Stimulated activated CD8-positive, alpha-beta memory T cell treated with anti-CD3 and anti-CD28 coated beads, Interleukin-4, amount 100 ng/mL, for 1 hour (primary cell): ENCODE results near the gene AVP.
"Not testable (repeated sequence)": the region's sequence is repeated elsewhere in the genome, so short reads cannot be mapped to it uniquely, and the experiment has no call there.

Experiments
- DNase-seq, 2 donors: peaks; one replicate each; pipeline ENCODE4 v3.0.0-alpha.2; 2020; ENCODE audit warnings: low read depth in 2 of 2, low spot score in 1 of 2

Gene AVP

GRCh38 chr20:3082955-3083952, 1.3 kb downstream of the AVP start:
- no peak for DNase-seq

- DNase-seq, result no peak
Measured at GRCh38 chr20:3082306-3082951, 2.1 kb downstream of the AVP start.

- no peak for DNase-seq
Measured at GRCh38 chr20:3081641-3082040, 2.9 kb downstream of the AVP start.

GRCh38 chr20:3080939-3081388, 3.6 kb downstream of the AVP start:
- DNase-seq, result no peak

- no peak for DNase-seq
Measured at GRCh38 chr20:3077618-3078134, 6.8 kb downstream of the AVP start.

GRCh38 chr20:3075315-3075714, 9.2 kb downstream of the AVP start:
- not testable (repeated sequence) for DNase-seq

GRCh38 chr20:3074812-3075211, 9.7 kb downstream of the AVP start:
- DNase-seq, result no peak

GRCh38 chr20:3073251-3073643, 11.3 kb downstream of the AVP start:
- not testable (repeated sequence) for DNase-seq

- DNase-seq, result no peak
Measured at GRCh38 chr20:3072530-3073250, 11.8 kb downstream of the AVP start.

- DNase-seq, result peak; percentile 38 to 44
Measured at GRCh38 chr20:3071610-3072529, 12.7 kb downstream of the AVP start, which contains the start of gene OXT. TSS of gene OXT (plus strand) at chr20:3071620. CDS start at chr20:3071656, 36 bp downstream.

- DNase-seq, result no peak
Measured at GRCh38 chr20:3071266-3071609, 13.3 kb downstream of the AVP start.

GRCh38 chr20:3070725-3071124, 13.8 kb downstream of the AVP start:
- no peak for DNase-seq

- no peak for DNase-seq
Measured at GRCh38 chr20:3068986-3069900, 15.3 kb downstream of the AVP start.

- no peak for DNase-seq
Measured at GRCh38 chr20:3068075-3068474, 16.4 kb downstream of the AVP start.

GRCh38 chr20:3067139-3068014, 17.1 kb downstream of the AVP start:
- DNase-seq, result no peak

GRCh38 chr20:3064119-3064518, 20.4 kb downstream of the AVP start:
- not testable (repeated sequence) for DNase-seq

- DNase-seq, result no peak
Measured at GRCh38 chr20:3059489-3059888, 25.0 kb downstream of the AVP start.

GRCh38 chr20:3051385-3052019, 33.0 kb downstream of the AVP start:
- no peak for DNase-seq
